ENCODE measurements around the gene C6orf89. TPM values are rescaled to one million over a fixed set of nuclear protein-coding genes. Genes with fewer than 3 reads are reported as not detected.

Gene C6orf89
- total RNA-seq, 3 donors from 2014 or later: 27.2 to 27.7 (median 27.4) TPM

- H3K4me1 Mint-ChIP-seq (ENCODE audit: low read depth): peaks cover 11% of the 10 kb centered on the region
- H3K27me3 Mint-ChIP-seq (ENCODE audit: low read depth): no peaks in the 10 kb centered on the region
- H3K36me3 Mint-ChIP-seq (ENCODE audit: insufficient read depth): peaks cover 28% of the 10 kb centered on the region
- H3K4me3 Mint-ChIP-seq: no peak overlapping the region
- no peak for ATAC-seq
- H3K9me3 Mint-ChIP-seq: no peaks in the 10 kb centered on the region
- DNase-seq: no peak
Measured at GRCh38 chr6:36975231-36976006, 89.7 kb downstream of the C6orf89 start.

- Mint-ChIP-seq H3K36me3 (ENCODE audit: insufficient read depth) (peaks cover 29% of the 10 kb centered on the region), H3K27me3 (ENCODE audit: low read depth) (no peaks in the 10 kb centered on the region), H3K4me3 (no peak overlapping the region), H3K9me3 (no peaks in the 10 kb centered on the region), H3K4me1 (ENCODE audit: low read depth) (peaks cover 15% of the 10 kb centered on the region)
- DNase-seq: no peak
- no peak for ATAC-seq
Measured at GRCh38 chr6:36976007-36976264, 90.2 kb downstream of the C6orf89 start.

GRCh38 chr6:36976509-36976908, 90.8 kb downstream of the C6orf89 start:
- no peak overlapping the region for H3K4me3 Mint-ChIP-seq
- peaks cover 29% of the 10 kb centered on the region for H3K36me3 Mint-ChIP-seq (ENCODE audit: insufficient read depth)
- H3K4me1 Mint-ChIP-seq (ENCODE audit: low read depth): peaks cover 19% of the 10 kb centered on the region
- no peaks in the 10 kb centered on the region for H3K9me3 Mint-ChIP-seq
- ATAC-seq: no peak
- DNase-seq: no peak
- no peaks in the 10 kb centered on the region for H3K27me3 Mint-ChIP-seq (ENCODE audit: low read depth)

- no peak for ATAC-seq
- Mint-ChIP-seq H3K4me1 (ENCODE audit: low read depth) (peaks cover 24% of the 10 kb centered on the region), H3K36me3 (ENCODE audit: insufficient read depth) (peaks cover 33% of the 10 kb centered on the region), H3K4me3 (no peak overlapping the region), H3K9me3 (no peaks in the 10 kb centered on the region), H3K27me3 (ENCODE audit: low read depth) (no peaks in the 10 kb centered on the region)
- DNase-seq: no peak
Measured at GRCh38 chr6:36976931-36977330, 91.2 kb downstream of the C6orf89 start.

GRCh38 chr6:36977470-36977941, 91.8 kb downstream of the C6orf89 start:
- Mint-ChIP-seq H3K36me3 (ENCODE audit: insufficient read depth) (peaks cover 30% of the 10 kb centered on the region), H3K9me3 (no peaks in the 10 kb centered on the region), H3K4me3 (no peak overlapping the region), H3K27me3 (ENCODE audit: low read depth) (no peaks in the 10 kb centered on the region), H3K4me1 (ENCODE audit: low read depth) (peaks cover 28% of the 10 kb centered on the region)
- ATAC-seq (peak; percentile 27 to 63), DNase-seq (no peak)

Other genes starting within 250 kb of the C6orf89 start
- 10 to 100 TPM; 23.2 to 42.0 (median 28.3) TPM for gene CDKN1A, start 207.2 kb upstream of the C6orf89 start, total RNA-seq
- gene RAB44, start 188.1 kb upstream of the C6orf89 start, total RNA-seq: under 1 TPM in 2 of 3 donors, not detected in 1; 0.05 TPM
- under 1 TPM; 0.26 to 0.52 (median 0.28) TPM for gene CPNE5, start 46.5 kb upstream of the C6orf89 start, total RNA-seq
- gene PPIL1, start 11.1 kb upstream of the C6orf89 start, total RNA-seq: 10 to 100 TPM; 79.9 to 82.7 (median 81.5) TPM
- gene PI16, start 68.8 kb downstream of the C6orf89 start, total RNA-seq: not detected
- 100 to 1,000 TPM; 100 to 104 (median 104) TPM for gene MTCH1, start 100.2 kb downstream of the C6orf89 start, total RNA-seq
- gene FGD2, start 119.7 kb downstream of the C6orf89 start, total RNA-seq: 1 to 10 TPM in 2 of 3 donors, under 1 TPM in 1; 0.87 to 1.5 (median 1.1) TPM

All from activated T-cell treated with anti-CD3 and anti-CD28 coated beads, Interleukin-2, amount 50 U/mL, for 4 hours (primary cell).